GM15510 (cell line): ENCODE data around the gene GRIK1.

Source experiments
- POLR2A ChIP-seq: IDR thresholded peaks from 3 replicates; pipeline ENCODE4 v1.6.1; 2011; ENCODE audit warnings: borderline replicate concordance; ENCODE audit not compliant: insufficient read length; ENCODE audit errors: extremely low read depth

The GRIK1 gene

DNA sequence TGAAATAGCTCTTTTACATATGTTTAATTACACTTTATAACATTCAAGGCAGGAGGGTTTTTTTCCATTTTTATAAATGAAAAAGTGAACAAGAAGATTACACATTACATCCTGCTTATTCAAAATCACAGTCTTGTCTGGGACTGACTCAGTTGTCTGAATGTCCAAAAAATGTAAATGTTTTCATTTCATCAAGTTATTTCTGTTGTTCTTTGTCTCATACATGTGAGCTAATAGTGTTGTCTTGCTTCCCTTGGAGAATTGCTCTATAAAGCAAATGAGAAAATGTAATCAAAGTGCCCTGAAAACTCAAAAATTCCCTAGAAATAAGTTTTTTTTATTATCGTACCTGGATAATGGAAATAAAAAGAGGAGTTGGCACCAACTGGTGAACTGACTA lies 242.9 kb downstream of the GRIK1 start:
- TF ChIP-seq POLR2A: no peak

DNA sequence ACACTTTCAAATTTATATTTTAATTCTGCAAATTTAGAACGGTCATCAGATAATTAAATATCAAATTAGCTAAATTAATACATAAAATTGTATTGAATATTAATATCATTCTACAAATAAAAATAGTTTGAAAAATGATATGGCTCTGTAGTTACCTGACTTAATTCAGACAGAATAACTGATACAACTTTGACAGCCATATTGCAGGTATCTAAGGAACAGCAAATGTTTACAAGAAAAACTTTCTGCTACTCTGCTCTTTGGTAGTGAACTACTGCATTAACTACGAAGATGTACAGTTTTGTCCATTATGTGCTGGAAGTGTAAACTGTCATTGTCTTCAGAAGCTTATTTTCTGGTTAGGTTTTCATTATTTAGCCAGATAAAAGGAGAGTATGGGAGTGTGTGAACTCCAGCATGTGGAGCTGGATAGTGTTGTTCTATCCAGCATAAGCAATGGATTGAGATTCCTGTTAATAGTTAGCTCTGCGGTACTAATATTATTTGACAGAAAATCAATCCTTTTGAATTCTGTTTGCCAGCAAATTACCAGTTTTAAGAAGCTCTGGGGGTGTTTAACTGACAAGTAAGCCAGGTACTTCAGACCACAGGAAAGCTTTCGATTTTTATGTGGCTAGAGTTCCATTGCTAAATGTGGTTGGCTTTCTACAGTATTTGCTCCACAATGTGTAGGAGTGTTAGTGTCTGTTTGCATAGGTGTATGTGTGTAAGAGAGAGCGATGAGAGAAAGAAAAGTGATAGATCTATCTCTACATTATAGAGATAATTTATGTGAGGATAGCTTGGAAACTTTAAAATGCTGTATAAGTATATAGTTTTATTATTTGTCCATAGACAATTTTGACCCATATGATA lies 247.9 kb downstream of the GRIK1 start:
- TF ChIP-seq POLR2A: no peak

DNA sequence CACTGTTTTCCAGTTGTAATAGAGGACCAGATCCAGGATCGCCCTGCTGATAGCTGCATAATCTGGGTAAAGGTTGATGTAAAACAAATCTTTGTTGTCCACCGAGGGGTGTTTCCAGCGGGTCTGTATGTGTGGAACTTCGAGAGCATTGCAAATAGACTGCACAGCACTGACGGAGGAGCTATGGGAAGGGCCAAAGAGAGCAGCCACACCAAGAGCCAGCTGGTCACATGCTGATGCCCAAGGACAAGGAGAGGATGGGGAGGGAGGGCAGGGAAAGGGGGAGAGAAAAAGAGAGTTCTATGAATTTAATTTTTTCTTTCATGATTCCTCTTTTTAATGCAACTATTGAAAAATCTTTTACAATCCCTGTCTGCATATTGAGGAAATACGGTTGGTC lies 250.0 kb downstream of the GRIK1 start:
- no peak for TF ChIP-seq POLR2A

DNA sequence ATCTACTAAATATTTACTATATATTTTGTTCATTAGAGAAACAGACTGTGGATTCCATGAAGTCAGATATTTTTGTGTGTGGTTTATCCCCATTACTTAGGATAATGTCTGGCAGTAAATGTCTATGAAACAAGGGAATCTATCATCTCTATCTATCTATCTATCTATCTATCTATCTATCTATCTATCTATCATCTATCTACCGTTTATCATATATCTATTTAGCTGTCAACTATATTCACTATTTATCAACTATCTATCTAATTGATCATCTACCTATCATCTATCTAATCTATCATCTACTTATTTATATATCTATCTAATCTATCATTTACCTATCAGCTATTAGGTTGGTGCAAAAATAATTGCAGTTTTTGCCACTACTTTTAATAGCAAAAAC lies 255.7 kb downstream of the GRIK1 start:
- no peak for TF ChIP-seq POLR2A

DNA sequence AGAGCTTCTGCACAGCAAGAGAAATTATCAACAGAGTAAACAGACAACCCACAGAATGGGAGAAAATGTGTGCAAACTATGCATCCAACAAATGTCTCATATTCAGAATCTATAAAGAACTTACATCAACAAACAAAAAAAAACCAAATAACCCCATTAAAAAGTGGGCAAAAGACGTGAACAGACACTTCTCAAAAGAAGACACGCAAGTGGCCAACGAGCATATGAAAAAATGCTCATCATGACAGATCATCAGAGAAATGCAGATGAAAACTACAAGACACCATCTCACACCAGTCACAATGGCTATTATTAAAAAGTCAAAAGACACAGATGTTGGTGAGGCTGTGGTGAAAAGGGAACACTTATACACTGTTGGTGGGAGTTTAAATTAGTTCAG lies 257.0 kb downstream of the GRIK1 start:
- no peak for TF ChIP-seq POLR2A

DNA sequence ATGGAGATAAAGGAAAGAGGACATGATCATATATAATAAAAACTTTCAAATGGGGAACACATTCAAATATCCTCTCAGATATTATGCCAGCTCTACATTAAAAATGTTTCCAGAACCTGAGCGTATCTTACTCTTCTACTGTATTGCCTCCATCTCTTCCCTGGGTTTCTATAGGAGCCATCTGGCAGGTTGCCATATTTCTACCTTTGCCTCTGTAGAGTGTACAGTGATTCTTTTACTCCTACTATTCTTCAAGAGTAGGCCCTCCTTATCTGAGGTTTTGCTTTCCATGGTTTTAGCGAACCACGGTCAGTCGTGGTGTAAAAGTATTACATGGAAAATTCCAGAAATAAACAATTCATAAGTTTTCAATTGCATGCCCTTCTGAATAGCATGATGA lies 259.5 kb downstream of the GRIK1 start:
- no peak for TF ChIP-seq POLR2A

DNA sequence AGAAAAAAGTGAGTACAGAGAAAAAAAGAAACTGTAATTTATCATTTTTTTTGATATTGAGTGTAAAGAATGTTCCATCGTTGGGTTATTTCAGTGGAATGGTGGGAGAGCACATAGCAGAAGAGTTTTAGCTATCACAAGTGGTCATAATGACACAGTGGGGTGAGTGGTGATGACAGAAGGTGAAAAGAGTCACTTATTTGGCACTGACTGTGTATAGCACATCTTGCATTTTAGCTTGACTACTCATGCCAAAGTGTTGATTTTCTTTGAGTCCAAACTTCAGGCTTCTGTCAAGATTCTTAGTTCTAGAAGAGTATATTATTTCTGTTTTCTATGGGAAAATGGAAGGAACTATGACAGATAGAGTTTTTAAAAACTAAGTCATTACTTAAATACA lies 261.2 kb downstream of the GRIK1 start:
- no peak for TF ChIP-seq POLR2A

DNA sequence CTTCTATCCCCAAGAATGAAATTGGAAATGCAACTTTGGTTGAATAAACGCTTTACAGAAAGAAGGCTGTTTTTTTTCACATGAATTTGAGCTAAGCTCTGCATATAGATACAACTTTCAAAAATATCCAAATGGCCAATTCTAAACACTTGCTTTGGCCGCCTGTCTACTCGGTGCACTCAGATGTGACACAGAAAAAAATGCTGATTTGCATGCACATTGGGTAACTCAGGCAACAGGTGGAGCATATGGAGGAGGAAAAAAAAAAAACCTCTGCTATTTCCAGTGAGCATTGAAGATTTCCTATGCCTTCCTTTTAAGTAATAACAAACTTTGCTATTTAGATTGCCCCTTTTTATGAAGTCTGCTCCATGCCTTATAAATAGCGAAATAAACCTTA lies 262.5 kb downstream of the GRIK1 start:
- no peak for TF ChIP-seq POLR2A

DNA sequence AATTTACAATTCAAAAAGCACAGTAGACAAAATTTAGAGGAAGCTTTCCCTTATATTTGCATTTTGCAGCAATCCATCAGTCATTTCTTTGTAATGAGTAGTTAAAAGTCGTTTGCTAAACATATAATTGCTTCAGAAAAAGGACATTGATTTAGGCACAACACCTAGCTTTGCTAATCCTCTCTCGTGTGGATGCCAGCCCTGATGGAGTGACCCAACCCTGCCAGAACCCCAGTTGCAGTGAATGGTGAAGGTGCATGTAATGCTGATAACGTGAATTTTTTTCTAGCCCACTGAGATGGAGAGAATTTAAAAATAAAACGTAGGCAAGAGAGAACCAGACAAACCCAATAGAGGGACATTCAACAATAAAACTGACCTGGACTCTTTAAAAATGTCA lies 263.4 kb downstream of the GRIK1 start:
- no peak for TF ChIP-seq POLR2A

DNA sequence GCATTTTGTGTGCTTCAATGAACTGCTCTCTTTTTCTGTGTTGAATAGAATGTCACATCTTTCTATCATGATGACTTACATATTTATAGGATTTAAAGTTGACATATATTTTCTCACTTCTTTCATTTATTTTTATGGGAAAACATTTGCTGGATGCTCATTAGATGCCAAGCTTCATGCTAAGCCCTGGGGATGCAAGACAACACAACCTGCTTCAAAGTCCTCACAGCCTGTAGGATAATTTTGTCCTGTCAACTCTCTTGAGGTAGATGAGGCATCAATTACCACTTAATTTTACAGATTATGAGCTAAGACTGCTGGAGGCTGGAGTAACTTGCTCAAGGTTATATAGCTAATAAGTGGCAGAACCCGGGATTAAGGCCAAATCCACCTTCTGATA lies 264.3 kb downstream of the GRIK1 start:
- no peak for TF ChIP-seq POLR2A

DNA sequence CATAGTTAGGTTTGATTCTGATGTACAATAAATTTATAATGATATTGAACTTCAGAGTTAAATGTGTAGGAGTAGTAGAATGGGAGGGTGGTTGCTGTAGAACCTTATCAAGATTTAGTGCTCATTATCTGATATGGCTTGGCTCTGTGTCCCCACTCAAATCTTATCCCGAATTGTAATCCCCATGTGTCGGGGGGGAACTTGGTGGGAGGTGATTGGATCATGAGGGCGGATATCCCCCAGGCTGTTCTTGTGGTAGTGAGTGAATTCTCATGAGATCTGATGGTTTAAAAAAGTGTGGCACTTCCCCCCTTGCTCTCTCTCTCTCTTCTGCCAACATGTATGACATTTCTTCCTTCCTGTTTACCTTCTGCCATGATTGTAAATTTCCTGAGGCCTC lies 265.5 kb downstream of the GRIK1 start:
- TF ChIP-seq POLR2A: no peak

DNA sequence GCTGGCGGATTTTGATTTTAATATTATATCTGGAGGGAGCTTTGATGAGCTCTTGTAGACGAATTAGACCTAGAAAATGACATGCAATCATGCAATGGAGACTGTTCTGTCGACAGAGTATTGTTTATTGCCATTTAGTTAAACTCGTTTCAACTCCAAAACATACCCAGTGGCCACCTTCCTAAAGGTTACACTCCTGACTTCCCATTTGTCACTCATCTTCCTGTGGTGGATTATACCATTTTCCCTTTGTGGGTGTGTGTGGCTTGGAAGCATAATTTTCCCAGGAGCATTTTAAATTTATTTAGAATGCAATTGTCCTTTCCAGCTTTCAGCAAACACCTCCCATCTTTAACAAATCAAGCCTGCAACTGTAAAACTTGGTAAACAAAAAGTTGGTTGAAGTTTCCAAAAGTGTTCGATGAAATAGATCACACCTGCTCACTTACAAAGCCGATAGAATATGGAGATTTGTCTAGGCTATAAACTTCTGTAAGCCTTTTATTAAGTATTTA lies 266.6 kb downstream of the GRIK1 start:
- TF ChIP-seq POLR2A: no peak

DNA sequence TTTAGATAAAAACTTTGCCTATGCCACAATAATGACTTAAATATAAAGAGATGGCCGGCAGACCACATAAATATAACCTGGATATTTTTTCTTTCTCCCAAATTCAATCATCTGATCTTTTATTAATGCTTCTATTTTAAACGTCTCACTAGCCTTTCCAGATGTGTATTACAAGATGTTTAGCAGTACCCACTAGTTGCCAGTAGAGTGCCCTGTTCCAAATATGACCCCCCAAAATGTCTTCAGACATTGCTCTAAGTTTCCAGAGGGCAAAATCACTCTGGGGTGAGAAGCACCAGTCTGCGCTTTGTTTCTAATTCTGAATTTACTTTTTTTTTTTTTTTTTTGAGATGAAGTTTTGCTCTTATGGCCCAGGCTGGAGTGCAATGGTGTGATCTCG lies 268.1 kb downstream of the GRIK1 start:
- no peak for TF ChIP-seq POLR2A

DNA sequence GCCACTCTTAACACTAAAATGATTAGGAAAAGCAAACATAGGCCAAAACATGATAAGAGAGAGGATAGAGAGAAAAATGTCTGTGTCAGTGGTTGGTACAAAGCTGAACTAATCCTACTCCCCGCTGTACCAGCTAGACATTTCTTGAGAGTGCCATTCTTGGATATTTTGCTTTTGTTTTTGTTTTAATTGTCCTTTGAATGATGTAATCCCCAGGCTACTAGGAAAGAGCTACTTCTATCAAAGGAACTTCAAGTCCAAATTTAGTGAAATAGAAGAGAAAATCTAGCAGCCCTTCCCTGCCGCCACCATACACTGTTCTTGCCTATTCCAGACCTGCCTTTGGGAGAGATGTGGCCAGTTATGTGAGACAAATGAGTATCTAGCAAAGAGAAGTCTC lies 269.6 kb downstream of the GRIK1 start:
- no peak for TF ChIP-seq POLR2A

DNA sequence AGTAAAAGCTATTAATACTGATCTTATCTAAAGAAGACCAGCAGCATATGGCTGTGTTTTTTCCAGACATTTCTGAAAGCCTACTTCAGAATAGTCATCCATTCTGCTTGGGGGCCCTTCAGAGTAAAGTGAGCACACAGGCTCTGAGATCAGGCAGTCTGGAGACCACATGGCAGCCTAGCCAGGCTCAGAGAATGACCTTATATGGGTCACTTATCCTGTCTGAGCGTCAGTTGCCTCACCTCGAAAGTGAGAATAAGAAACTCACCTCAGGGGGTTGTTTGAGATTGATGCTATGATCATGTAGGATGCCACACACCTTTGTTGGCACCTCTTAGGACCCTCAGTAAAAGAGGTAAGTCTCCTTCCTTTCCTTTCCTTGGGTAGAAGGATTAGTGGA lies 270.4 kb downstream of the GRIK1 start:
- TF ChIP-seq POLR2A: no peak

DNA sequence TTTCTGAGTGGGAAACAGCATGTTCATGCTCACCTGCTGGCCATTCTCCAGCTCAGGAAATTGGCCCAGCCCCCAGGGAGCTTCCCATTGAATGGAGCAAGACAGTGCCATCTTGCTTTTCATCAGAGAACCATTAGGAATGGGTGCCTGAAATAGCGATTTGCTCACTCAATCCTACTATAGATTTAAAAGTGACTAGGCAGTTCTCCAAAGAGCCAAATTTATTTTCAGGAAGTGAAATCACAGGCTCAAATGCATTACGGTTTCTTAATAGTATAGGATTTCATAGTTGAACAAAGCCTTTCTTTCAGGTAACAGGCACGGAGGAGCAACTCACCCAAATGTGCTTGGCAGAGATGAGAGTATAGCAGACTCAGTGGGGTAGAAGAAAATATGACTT lies 272.1 kb downstream of the GRIK1 start:
- TF ChIP-seq POLR2A: no peak
